Mucosa of rectum (tissue), 2 donors: ENCODE measurements around the gene FRMD4A.
"Not testable (repeated sequence)": the region's sequence is repeated elsewhere in the genome, so short reads cannot be mapped to it uniquely, and the experiment has no call there.

ENCODE experiments used
- H3K27ac ChIP-seq, 2 donors: one replicate each; pipeline ENCODE4 v1.7.0; 2013; ENCODE audit warnings: inconsistent platforms in 2 of 2, low read depth in 2 of 2, low read length in 2 of 2
- H3K27me3 ChIP-seq, 2 donors: one replicate each; pipeline ENCODE4 v1.7.0; 2013; ENCODE audit warnings: low read length in 2 of 2; ENCODE audit not compliant: control insufficient read depth in 2 of 2, insufficient read depth in 2 of 2
- H3K36me3 ChIP-seq, 2 donors: one replicate each; pipeline ENCODE4 v1.7.0; 2013; ENCODE audit warnings: low read length in 2 of 2; ENCODE audit not compliant: control insufficient read depth in 2 of 2, insufficient read depth in 2 of 2
- H3K4me1 ChIP-seq, 2 donors: one replicate each; pipeline ENCODE4 v1.7.0; 2013; ENCODE audit warnings: low read length in 2 of 2, mild to moderate bottlenecking in 1 of 2; ENCODE audit not compliant: control insufficient read depth in 2 of 2, insufficient read depth in 2 of 2
- H3K4me3 ChIP-seq, 2 donors: one replicate each; pipeline ENCODE4 v1.7.0; 2013; ENCODE audit warnings: low read length in 2 of 2
- H3K9ac ChIP-seq, 2 donors: one replicate each; pipeline ENCODE4 v1.7.0; 2013; ENCODE audit warnings: low read length in 2 of 2, low read depth in 1 of 2, mild to moderate bottlenecking in 1 of 2
- H3K9me3 ChIP-seq, 2 donors: one replicate each; pipeline ENCODE4 v1.7.0; 2013; ENCODE audit warnings: low read length in 2 of 2; ENCODE audit not compliant: control insufficient read depth in 2 of 2
- donor health status: healthy.
- donor health status: Normal muscosa, but diverticular disease.

Gene FRMD4A

DNA sequence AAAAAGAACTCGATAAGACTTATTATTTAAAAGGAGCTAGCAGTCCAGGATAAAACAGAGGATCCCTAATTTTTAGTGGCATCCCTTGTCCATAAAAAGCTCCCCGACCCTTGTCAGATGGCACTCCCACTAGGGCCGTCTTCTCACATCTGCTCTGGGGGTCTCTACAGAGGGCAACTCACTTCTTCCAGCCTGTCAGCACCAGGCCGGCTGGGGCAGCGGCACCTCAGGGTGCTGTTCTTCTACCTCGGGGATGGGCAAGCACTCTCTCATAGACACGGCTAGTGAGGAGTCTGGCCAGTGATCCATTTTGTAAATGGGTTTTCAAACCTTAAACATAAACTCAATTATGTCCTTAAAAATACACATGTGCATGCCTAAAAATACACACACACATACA is 609.2 kb downstream of the FRMD4A start:
- no peak overlapping the region for H3K9ac ChIP-seq
- no peaks in the 10 kb centered on the region for H3K27me3 ChIP-seq
- no peak overlapping the region for H3K27ac ChIP-seq
- no peak overlapping the region for H3K4me3 ChIP-seq
- H3K9me3 ChIP-seq: no peaks in the 10 kb centered on the region
- peaks cover 5 to 14% of the 10 kb centered on the region in 2 donors for H3K4me1 ChIP-seq
- H3K36me3 ChIP-seq: no peaks in the 10 kb centered on the region

- Histone ChIP-seq H3K9me3 (no peaks in the 10 kb centered on the region), H3K27ac (no peak overlapping the region), H3K4me1 (peaks cover 5 to 14% of the 10 kb centered on the region in 2 donors), H3K9ac (no peak overlapping the region), H3K27me3 (no peaks in the 10 kb centered on the region), H3K4me3 (no peak overlapping the region), H3K36me3 (no peaks in the 10 kb centered on the region)
Observed at GRCh38 chr10:13720699-13721098, 610.0 kb downstream of the FRMD4A start.

- Histone ChIP-seq H3K27ac (peak overlapping the region in 1 of 2 donors; percentile 40), H3K4me3 (no peak overlapping the region), H3K9me3 (no peaks in the 10 kb centered on the region), H3K9ac (no peak overlapping the region), H3K4me1 (peaks cover 5 to 14% of the 10 kb centered on the region in 2 donors), H3K36me3 (no peaks in the 10 kb centered on the region), H3K27me3 (no peaks in the 10 kb centered on the region)
Observed at GRCh38 chr10:13719425-13719824, 611.3 kb downstream of the FRMD4A start.

DNA sequence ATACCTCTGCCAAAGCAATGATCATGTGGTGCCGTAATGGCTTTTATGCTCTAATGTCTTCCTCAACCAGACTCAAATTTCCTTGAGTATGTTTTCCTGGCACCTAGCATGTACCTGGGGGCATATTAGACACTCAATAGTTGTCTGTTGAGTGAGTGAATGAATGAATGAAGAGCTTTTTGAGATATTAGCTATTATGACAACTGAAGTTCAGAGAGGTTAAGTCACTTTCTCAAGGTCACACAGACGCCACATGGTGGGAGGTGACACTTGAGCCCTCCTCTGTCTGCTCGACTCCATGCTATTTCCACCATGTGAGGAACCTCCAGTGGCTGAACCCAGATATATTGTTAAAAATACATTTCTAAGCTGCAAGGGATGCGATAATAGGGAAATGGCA is 611.9 kb downstream of the FRMD4A start:
- Histone ChIP-seq H3K9me3 (no peaks in the 10 kb centered on the region), H3K36me3 (no peaks in the 10 kb centered on the region), H3K9ac (peak overlapping the region in 1 of 2 donors; percentile 56), H3K4me3 (peak overlapping the region in 1 of 2 donors; percentile 60), H3K27ac (peak overlapping the region; percentile 20 to 40), H3K4me1 (peaks cover 5 to 14% of the 10 kb centered on the region in 2 donors), H3K27me3 (no peaks in the 10 kb centered on the region)

GRCh38 chr10:13717936-13718772 is 612.6 kb downstream of the FRMD4A start:
- Histone ChIP-seq H3K27me3 (no peaks in the 10 kb centered on the region), H3K36me3 (no peaks in the 10 kb centered on the region), H3K4me3 (peak overlapping the region; percentile 60 to 64), H3K9ac (peak overlapping the region; percentile 42 to 56), H3K9me3 (no peaks in the 10 kb centered on the region), H3K4me1 (peaks cover 5 to 14% of the 10 kb centered on the region in 2 donors), H3K27ac (peak overlapping the region; percentile 40 to 61)

- H3K4me1 ChIP-seq: peaks cover 5 to 14% of the 10 kb centered on the region in 2 donors
Observed at GRCh38 chr10:13717571-13717935, 613.2 kb downstream of the FRMD4A start.

DNA sequence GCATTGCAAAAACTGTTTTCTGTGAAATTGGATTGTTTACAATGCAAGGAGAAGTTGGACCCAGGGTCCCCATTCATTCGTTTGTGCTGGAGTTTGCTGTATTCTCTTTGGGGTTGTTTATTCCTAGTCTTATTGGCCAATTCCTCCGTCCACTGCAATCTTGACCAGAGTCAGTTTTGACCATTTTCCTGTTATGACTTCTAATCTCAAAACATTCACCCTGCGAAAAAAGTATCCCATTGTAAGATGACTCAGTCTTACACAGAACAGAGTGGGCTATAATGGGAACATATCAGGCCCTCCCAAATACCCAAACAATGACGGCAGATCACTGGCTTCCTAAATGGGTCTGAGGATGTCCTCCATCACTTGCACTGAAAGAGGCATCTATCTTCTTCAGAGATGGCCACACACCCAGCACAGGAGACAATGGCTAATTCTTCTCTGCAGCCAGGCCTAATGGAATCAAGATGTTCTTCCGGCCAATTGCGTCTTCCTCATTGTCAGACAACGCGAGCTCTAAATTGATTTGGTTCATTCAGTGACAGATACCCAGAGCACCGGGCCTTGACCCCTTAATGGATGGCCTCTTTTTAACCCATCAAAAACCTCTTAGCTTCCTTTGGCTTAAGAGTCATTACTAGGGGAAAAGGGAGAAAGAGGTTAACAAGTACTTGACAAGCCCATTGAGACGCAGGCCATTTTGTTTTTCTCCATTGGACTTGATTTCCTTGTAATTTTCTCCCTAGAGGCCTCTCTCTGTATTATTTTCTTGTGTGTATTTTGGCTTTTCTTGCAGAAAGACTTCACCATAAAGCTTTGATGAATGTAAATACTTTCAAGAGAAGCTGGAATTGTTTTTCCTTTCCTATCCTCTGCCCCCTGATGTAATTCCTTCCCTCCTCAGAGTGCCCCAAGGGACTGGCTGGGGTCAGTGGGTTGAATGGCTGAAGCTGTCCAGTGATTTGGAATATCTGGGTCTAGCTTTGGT is 614.3 kb downstream of the FRMD4A start:
- Histone ChIP-seq H3K4me1 (peaks cover 5 to 14% of the 10 kb centered on the region in 2 donors), H3K27me3 (no peaks in the 10 kb centered on the region), H3K9me3 (no peaks in the 10 kb centered on the region), H3K4me3 (no peak overlapping the region), H3K9ac (no peak overlapping the region), H3K36me3 (no peaks in the 10 kb centered on the region), H3K27ac (no peak overlapping the region)

More at GRCh38 chr10:13717571-13717935, 613.2 kb downstream of the FRMD4A start:
- Histone ChIP-seq H3K9me3 (no peaks in the 10 kb centered on the region), H3K4me3 (peak overlapping the region; percentile 60 to 64), H3K36me3 (no peaks in the 10 kb centered on the region), H3K27ac (peak overlapping the region in 1 of 2 donors; percentile 40), H3K27me3 (no peaks in the 10 kb centered on the region), H3K9ac (no peak overlapping the region)

DNA sequence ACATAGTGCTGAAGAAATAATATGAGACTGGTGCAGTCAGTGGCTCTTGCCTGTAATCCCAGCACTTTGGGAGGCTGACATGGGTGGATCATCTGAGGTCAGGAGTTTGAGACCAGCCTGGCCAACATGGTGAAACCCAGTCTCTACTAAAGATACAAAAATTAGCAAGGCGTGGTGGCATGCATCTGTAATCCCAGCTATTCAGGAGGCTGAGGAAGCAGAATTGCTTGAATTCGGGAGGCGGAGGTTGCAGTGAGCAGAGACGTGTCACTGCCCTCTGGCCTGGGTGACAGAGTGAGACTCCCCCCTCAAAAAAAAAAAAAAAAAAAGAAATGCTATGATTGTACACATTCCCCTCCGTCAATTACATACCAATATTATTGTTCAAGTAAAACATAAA is 615.1 kb downstream of the FRMD4A start:
- H3K27ac ChIP-seq, H3K27me3 ChIP-seq, H3K36me3 ChIP-seq, H3K9ac ChIP-seq, H3K4me3 ChIP-seq, H3K9me3 ChIP-seq: not testable (repeated sequence)
- peaks cover 5 to 14% of the 10 kb centered on the region in 2 donors for H3K4me1 ChIP-seq

- H3K4me3 ChIP-seq: no peak overlapping the region
- no peaks in the 10 kb centered on the region for H3K27me3 ChIP-seq
- no peaks in the 10 kb centered on the region for H3K36me3 ChIP-seq
- H3K4me1 ChIP-seq: peaks cover 5 to 14% of the 10 kb centered on the region in 2 donors
- no peaks in the 10 kb centered on the region for H3K9me3 ChIP-seq
- no peak overlapping the region for H3K9ac ChIP-seq
- no peak overlapping the region for H3K27ac ChIP-seq
Observed at GRCh38 chr10:13715100-13715499, 615.6 kb downstream of the FRMD4A start.
